ENCODE data around the gene TSPAN18. TPM values are rescaled to one million over a fixed set of nuclear protein-coding genes. Genes with fewer than 3 reads are reported as not detected.

Gene TSPAN18
- total and polyA plus RNA-seq, 7 donors: 5.2 to 21.7 (median 8.0) TPM

GRCh38 chr11:44885919-44886789 lies 159.4 kb downstream of the TSPAN18 start:
- Histone ChIP-seq H3K9me3 (no peaks in the 10 kb centered on the region), H3K27ac (no peak overlapping the region), H3K4me1 (no peaks in the 10 kb centered on the region), H3K4me3 (no peak overlapping the region), H3K36me3 (ENCODE audit: insufficient read depth in 1 of 2, low read depth in 1 of 2) (no peaks in the 10 kb centered on the region), H3K27me3 (ENCODE audit: insufficient read depth in 3 of 3, low read length in 2 of 3) (peaks cover 0 to 3% (median 0%) of the 10 kb centered on the region in 3 donors)
- ATAC-seq (no peak), DNase-seq (no peak)
- intact Hi-C loops (cut with DNase I): no loop called here
- no peak for TF ChIP-seq CTCF (IDR thresholded peaks at IDR 0.05)
- 74 to 78% (median 77%) methylated on average over 13 of the region's 13 CpGs for WGBS, 3 donors

DNA sequence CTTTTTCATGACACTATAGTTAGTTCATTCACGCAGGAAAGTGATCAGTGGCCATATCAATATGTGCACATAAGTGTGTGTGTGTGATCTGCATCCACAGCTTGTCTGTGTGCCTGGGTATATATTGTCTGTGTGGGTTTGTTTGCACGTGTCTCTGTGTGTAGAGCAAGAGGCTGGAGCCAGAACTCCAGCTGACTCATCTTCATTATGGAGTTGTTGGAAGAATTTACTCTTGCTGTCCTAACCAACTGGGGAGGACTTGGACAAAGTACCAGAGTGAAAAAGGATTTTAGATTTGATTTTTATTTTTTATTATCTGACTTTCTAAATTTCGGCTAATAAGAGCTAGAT lies 160.0 kb downstream of the TSPAN18 start:
- H3K36me3 ChIP-seq (ENCODE audit: insufficient read depth in 1 of 2, low read depth in 1 of 2): no peaks in the 10 kb centered on the region
- no peak for TF ChIP-seq CTCF (IDR thresholded peaks at IDR 0.05)
- H3K9me3 ChIP-seq: no peaks in the 10 kb centered on the region
- no peaks in the 10 kb centered on the region for H3K4me1 ChIP-seq
- ATAC-seq: no peak
- H3K27ac ChIP-seq: no peak overlapping the region
- H3K27me3 ChIP-seq (ENCODE audit: insufficient read depth in 3 of 3, low read length in 2 of 3): peaks cover 0 to 4% (median 0%) of the 10 kb centered on the region in 3 donors
- no peak for DNase-seq
- no peak overlapping the region for H3K4me3 ChIP-seq
- intact Hi-C loops (cut with DNase I): no loop called here
- 58 to 62% (median 58%) methylated on average over 3 of the region's 3 CpGs for WGBS, 3 donors

DNA sequence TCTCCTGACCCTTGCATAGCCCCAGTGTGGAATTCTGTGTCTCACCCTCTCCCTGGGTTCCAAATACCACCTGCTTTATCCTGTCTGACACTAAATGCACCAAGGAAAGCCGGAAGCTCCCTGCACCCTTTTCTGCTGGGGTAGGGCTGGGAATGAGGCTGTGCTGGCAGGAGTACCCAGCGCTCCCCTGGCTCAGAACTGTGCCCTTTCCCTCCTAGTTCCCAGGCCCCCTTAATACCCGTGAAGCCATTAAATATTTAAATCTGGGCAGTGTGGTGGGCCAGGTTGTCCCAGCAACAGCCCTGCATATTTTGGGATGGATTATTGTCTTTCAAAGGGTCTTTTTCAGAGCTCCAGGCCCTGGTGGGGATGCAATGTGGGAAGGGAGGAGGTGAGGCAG lies 160.9 kb downstream of the TSPAN18 start:
- Histone ChIP-seq H3K4me3 (no peak overlapping the region), H3K9me3 (no peaks in the 10 kb centered on the region), H3K27ac (no peak overlapping the region), H3K27me3 (ENCODE audit: insufficient read depth in 3 of 3, low read length in 2 of 3) (peaks cover 0 to 9% (median 0%) of the 10 kb centered on the region in 3 donors), H3K36me3 (ENCODE audit: insufficient read depth in 1 of 2, low read depth in 1 of 2) (no peaks in the 10 kb centered on the region), H3K4me1 (no peaks in the 10 kb centered on the region)
- TF ChIP-seq CTCF (IDR thresholded peaks at IDR 0.05): no peak
- DNase-seq (no peak), ATAC-seq (no peak)
- 70 to 83% (median 73%) methylated on average over 3 of the region's 3 CpGs for WGBS, 3 donors
- intact Hi-C loops (cut with DNase I): no loop called here

GRCh38 chr11:44889266-44889665 lies 162.5 kb downstream of the TSPAN18 start:
- no peak for DNase-seq
- 46 to 71% (median 67%) methylated on average over 1 of the region's 1 CpG for WGBS, 3 donors
- H3K27ac ChIP-seq: no peak overlapping the region
- H3K36me3 ChIP-seq (ENCODE audit: insufficient read depth in 1 of 2, low read depth in 1 of 2): no peaks in the 10 kb centered on the region
- H3K4me3 ChIP-seq: no peak overlapping the region
- H3K9me3 ChIP-seq: no peaks in the 10 kb centered on the region
- H3K4me1 ChIP-seq: peaks cover 8% of the 10 kb centered on the region
- ATAC-seq: no peak
- H3K27me3 ChIP-seq (ENCODE audit: insufficient read depth in 3 of 3, low read length in 2 of 3): peaks cover 0 to 16% (median 0%) of the 10 kb centered on the region in 3 donors
- TF ChIP-seq CTCF (IDR thresholded peaks at IDR 0.05): no peak
- intact Hi-C loops (cut with DNase I): no loop called here
